Caco-2 (cell line): ENCODE results near the gene UPK1B. TPM values are rescaled to one million over a fixed set of nuclear protein-coding genes. Genes with fewer than 3 reads are reported as not detected.
A peak's percentile ranks its signal among the peaks of the same experiment; 100 is the strongest.

Experiments
- BruUV-seq: library from RNA; stranded (reverse); fragments of 400-500 nt; replicated peaks from 2 replicates; lab custom pipeline; 2021; lab: Mats Ljungman, UMichigan
- CTCF ChIA-PET: fragments of 300-600 bp; sonication (Branson Sonifier 250); formaldehyde crosslinking; loops from one replicate; lab custom pipeline; 2022; ENCODE audit warnings: antibody characterized with exemption; lab: Charles Lee
- POLR2A ChIA-PET: fragments of 300-600 bp; sonication (Branson Sonifier 250); formaldehyde crosslinking; loops from one replicate; lab custom pipeline; 2022; ENCODE audit warnings: antibody characterized with exemption; lab: Charles Lee
- DNase-seq, 2 experiments: peaks; one replicate each; pipeline versions ENCODE4 v3.0.0 to v3.0.0-alpha.2; 2020 to 2022
- H3K27me3 ChIP-seq: replicated peaks from 2 replicates; pipeline ENCODE4 v1.6.0; 2011; ENCODE audit warnings: low read length; ENCODE audit not compliant: control insufficient read depth, insufficient read depth
- H3K36me3 ChIP-seq: 2 replicates; pipeline ENCODE4 v1.5.1; 2011; ENCODE audit warnings: low read length; ENCODE audit not compliant: control insufficient read depth, insufficient read depth
- H3K4me1 ChIP-seq: fragments of 250-450 bp; sonication (Bioruptor Pico); 2 replicates; pipeline ENCODE4 v1.5.1; 2020; ENCODE audit warnings: mild to moderate bottlenecking
- H3K4me3 ChIP-seq: 2 replicates; pipeline ENCODE4 v1.5.1; 2011; ENCODE audit warnings: low read depth, mild to moderate bottlenecking, control low read depth, low read length
- H3K9me3 ChIP-seq: fragments of 250-450 bp; sonication (Bioruptor Pico); 2 replicates; pipeline ENCODE4 v1.5.1; 2020; ENCODE audit warnings: mild to moderate bottlenecking, moderate library complexity
- H3K27ac Mint-ChIP-seq: one replicate; pipeline ENCODE4 v1.8.0; 2022; ENCODE audit warnings: mixed read lengths; ENCODE audit not compliant: unreplicated experiment
- H3K27me3 Mint-ChIP-seq: one replicate; pipeline ENCODE4 v1.8.0; 2022; ENCODE audit warnings: mixed read lengths; ENCODE audit not compliant: insufficient read depth, unreplicated experiment
- H3K36me3 Mint-ChIP-seq: one replicate; pipeline ENCODE4 v1.8.0; 2022; ENCODE audit warnings: mild to moderate bottlenecking, mixed read lengths; ENCODE audit not compliant: insufficient read depth, unreplicated experiment
- H3K4me1 Mint-ChIP-seq: one replicate; pipeline ENCODE4 v1.8.0; 2022; ENCODE audit warnings: low read depth, mixed read lengths; ENCODE audit not compliant: unreplicated experiment
- H3K4me3 Mint-ChIP-seq: one replicate; pipeline ENCODE4 v1.8.0; 2022; ENCODE audit warnings: mild to moderate bottlenecking, moderate library complexity, mixed read lengths; ENCODE audit not compliant: unreplicated experiment
- H3K9me3 Mint-ChIP-seq: one replicate; pipeline ENCODE4 v1.8.0; 2022; ENCODE audit warnings: mixed read lengths; ENCODE audit not compliant: unreplicated experiment
- intact Hi-C: fragments of 100-400 bp; cut with micrococcal nuclease; formaldehyde crosslinking; loops from one replicate; pipeline ENCODE4 v1.10.0; 2022; ENCODE audit not compliant: unreplicated experiment
- total RNA-seq: library from RNA; stranded (reverse); gene quantifications from 2 replicates; pipeline ENCODE4 v1.2.3, GENCODE V29; 2022
- TF ChIP-seq, protein P1 (sequence below), 2 experiments: fragments of 200-600 bp in 1 of 2; IDR thresholded peaks; 1 replicate in 1 of 2; 2 replicates in 1 of 2; pipeline versions ENCODE4 v1.5.1 to v1.8.0; 2011 to 2022; ENCODE audit warnings: antibody characterized with exemption in 1 of 2, control low read depth in 1 of 2, inconsistent platforms in 1 of 2, low read depth in 1 of 2, low read length in 1 of 2, mild to moderate bottlenecking in 1 of 2, moderate library complexity in 1 of 2; ENCODE audit not compliant: insufficient read depth in 1 of 2, severe bottlenecking in 1 of 2, unreplicated experiment in 1 of 2

UPK1B gene
- total RNA-seq, 1 experiment from 2014 or later: 0.50 TPM

DNA sequence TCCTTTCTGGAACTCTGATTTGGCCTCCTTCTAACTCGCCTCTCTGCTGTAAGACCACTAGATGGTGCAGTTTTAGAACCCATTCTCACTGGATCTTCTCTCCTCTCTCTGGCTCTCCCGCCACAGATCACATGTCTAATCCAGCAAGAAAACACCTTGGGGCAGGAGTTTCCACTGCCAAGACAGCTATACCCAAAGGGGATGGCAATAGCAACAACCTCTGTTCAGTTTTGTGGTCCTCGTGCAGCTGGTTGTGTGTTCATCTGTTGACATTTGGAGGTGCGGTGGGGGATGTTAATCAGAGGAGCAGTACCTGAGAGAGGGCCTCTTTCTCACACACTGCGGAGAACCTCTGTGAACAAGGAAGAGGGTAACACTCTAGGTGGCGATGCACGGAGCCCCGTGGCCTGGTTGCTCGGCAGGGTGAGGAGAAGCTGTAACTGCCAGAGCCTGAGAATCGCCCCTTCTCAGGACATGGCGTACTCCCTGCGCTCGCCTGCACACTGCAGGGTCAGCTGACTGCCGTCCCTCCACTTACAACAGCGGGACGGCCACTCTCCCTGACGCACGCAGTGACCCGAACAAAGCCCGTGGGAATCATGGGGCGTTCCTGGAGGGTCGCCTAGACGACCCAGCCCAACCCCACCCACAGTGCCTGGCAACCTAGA is 27.8 kb upstream of the UPK1B start, which contains the start of gene TEX55:
Gene TEX55 (plus strand): TSS at position 666 of the 668 bp plus-strand sequence. CDS start 25 bp downstream, outside the sequence.
- Histone ChIP-seq H3K4me3 (no peak within 1 kb of the TSS), H3K36me3 (no peaks in the 10 kb centered on the region), H3K27me3 (no peaks in the 10 kb centered on the region), H3K4me1 (peaks cover 10% of the 10 kb centered on the region; the same call in 1 of the 2 replicates), H3K9me3 (peaks cover 4% of the 10 kb centered on the region; the same call in 1 of the 2 replicates)
- intact Hi-C loops: loop anchor here (1.0 kb wide), 5 partner anchors 40 to 207 kb away; no protein-coding TSS in a partner anchor
- Mint-ChIP-seq H3K36me3 (no peaks in the 10 kb centered on the region), H3K4me3 (no peak within 1 kb of the TSS), H3K9me3 (no peaks in the 10 kb centered on the region), H3K27me3 (no peaks in the 10 kb centered on the region), H3K27ac (no peak within 1 kb of the TSS), H3K4me1 (peaks cover 6% of the 10 kb centered on the region)
- ChIA-PET CTCF (interaction anchor here (3.2 kb wide), 1 partner anchor 96 kb away, joined by 26 read pairs; the partner anchor contains the start of gene B4GALT4), POLR2A (interaction anchor here (1.1 kb wide), 1 partner anchor 95 kb away, joined by 3 read pairs; the partner anchor contains the start of gene B4GALT4)
- peak; percentile 51 to 58 for DNase-seq
- no TSS peak for BruUV-seq
- TF ChIP-seq, protein P1, sequence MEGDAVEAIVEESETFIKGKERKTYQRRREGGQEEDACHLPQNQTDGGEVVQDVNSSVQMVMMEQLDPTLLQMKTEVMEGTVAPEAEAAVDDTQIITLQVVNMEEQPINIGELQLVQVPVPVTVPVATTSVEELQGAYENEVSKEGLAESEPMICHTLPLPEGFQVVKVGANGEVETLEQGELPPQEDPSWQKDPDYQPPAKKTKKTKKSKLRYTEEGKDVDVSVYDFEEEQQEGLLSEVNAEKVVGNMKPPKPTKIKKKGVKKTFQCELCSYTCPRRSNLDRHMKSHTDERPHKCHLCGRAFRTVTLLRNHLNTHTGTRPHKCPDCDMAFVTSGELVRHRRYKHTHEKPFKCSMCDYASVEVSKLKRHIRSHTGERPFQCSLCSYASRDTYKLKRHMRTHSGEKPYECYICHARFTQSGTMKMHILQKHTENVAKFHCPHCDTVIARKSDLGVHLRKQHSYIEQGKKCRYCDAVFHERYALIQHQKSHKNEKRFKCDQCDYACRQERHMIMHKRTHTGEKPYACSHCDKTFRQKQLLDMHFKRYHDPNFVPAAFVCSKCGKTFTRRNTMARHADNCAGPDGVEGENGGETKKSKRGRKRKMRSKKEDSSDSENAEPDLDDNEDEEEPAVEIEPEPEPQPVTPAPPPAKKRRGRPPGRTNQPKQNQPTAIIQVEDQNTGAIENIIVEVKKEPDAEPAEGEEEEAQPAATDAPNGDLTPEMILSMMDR (IDR thresholded peaks at IDR 0.05; ENCODE audit: insufficient read depth in 1 of 2, low read depth in 1 of 2, low read length in 1 of 2, severe bottlenecking in 1 of 2, unreplicated experiment in 1 of 2): peak; percentile 62 to 74

DNA sequence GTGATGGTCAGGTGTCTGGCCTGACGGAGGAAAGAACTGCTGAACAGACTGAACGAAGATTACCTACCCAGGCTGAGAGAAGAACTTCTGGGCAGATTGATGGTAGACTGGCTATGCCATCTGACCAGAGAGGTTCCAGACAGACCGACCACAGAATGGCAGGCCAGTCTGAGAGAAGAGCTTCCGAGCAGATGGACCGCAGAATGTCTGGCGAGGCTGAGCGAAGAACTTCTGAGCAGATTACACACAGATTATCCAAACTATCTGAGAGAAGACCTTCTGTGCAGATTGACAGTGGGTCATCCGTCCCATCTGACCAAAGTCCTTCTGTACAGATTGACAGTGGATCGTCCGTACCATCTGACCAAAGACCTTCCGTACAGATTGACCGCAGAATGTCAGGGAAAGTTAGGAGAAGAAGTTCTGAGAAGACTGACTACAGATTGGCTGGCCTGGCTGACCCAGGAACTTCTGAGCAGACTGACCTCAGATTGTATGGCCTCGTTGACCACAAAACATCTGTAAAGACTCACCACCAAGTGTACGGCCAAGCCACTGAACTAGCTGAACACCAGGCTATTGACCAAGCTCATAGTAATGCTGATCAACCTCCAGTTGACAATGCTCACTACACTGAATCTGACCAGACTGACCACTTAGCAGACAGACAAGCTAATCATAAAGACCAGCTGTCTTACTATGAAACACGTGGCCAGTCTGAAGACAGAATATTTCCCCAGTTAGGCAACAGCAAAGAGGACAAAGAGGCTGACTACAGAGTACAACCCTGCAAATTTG is 26.6 kb upstream of the UPK1B start:
- Histone ChIP-seq H3K9me3 (peaks cover 4% of the 10 kb centered on the region; the same call in 1 of the 2 replicates), H3K36me3 (no peaks in the 10 kb centered on the region), H3K27me3 (no peaks in the 10 kb centered on the region), H3K4me3 (no peak overlapping the region), H3K4me1 (peaks cover 10% of the 10 kb centered on the region; the same call in 1 of the 2 replicates)
- ChIA-PET POLR2A (interaction anchor here (1.1 kb wide), 1 partner anchor 94 kb away, joined by 3 read pairs; the partner anchor contains the start of gene B4GALT4), CTCF (interaction anchor here (3.2 kb wide), 1 partner anchor 94 kb away, joined by 26 read pairs; the partner anchor contains the start of gene B4GALT4)
- Mint-ChIP-seq H3K36me3 (no peaks in the 10 kb centered on the region), H3K4me1 (peaks cover 6% of the 10 kb centered on the region), H3K4me3 (no peak overlapping the region), H3K27me3 (no peaks in the 10 kb centered on the region), H3K27ac (no peak overlapping the region), H3K9me3 (no peaks in the 10 kb centered on the region)
- DNase-seq: no peak
- TF ChIP-seq, protein P1 (IDR thresholded peaks at IDR 0.05; ENCODE audit: insufficient read depth in 1 of 2, low read depth in 1 of 2, low read length in 1 of 2, severe bottlenecking in 1 of 2, unreplicated experiment in 1 of 2): no peak
- intact Hi-C loops: no loop called here
- no TSS peak for BruUV-seq

DNA sequence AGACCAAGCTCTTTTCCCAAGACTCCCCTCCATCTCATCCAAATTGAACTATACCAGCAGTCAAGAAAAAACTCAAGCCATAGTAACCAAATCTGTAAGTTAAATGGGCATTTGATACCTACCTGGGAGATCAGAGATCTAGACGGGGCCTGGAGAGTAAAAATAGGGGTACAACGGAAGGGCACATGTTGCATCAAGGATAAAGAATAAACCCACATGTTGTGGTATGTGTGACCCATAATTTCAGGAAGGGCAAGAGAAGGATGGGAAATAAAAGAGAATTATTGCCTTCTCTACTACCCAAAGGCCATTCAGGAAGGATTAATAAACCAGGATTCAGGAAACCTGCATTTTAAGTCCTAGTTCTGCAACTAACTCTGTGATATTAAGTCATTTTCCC is 25.9 kb upstream of the UPK1B start:
- Histone ChIP-seq H3K4me3 (no peak overlapping the region), H3K9me3 (peaks cover 2% of the 10 kb centered on the region; the same call in 1 of the 2 replicates), H3K27me3 (no peaks in the 10 kb centered on the region), H3K4me1 (peaks cover 10% of the 10 kb centered on the region; the same call in 1 of the 2 replicates), H3K36me3 (no peaks in the 10 kb centered on the region)
- Mint-ChIP-seq H3K4me3 (no peak overlapping the region), H3K36me3 (no peaks in the 10 kb centered on the region), H3K9me3 (no peaks in the 10 kb centered on the region), H3K27me3 (no peaks in the 10 kb centered on the region), H3K27ac (no peak overlapping the region), H3K4me1 (peaks cover 6% of the 10 kb centered on the region)
- ChIA-PET CTCF (interaction anchor here (3.2 kb wide), 1 partner anchor 94 kb away, joined by 26 read pairs; the partner anchor contains the start of gene B4GALT4), POLR2A (no interaction called here)
- no TSS peak for BruUV-seq
- no peak for DNase-seq
- intact Hi-C loops: no loop called here
- TF ChIP-seq, protein P1 (IDR thresholded peaks at IDR 0.05; ENCODE audit: insufficient read depth in 1 of 2, low read depth in 1 of 2, low read length in 1 of 2, severe bottlenecking in 1 of 2, unreplicated experiment in 1 of 2): no peak
